Astrocyte (in vitro differentiated cells and primary cell): Measurements from ENCODE around the gene LACC1.

Experiments
- CTCF ChIP-seq: IDR thresholded peaks from 2 replicates; pipeline ENCODE4 v1.5.1; 2011; ENCODE audit warnings: low read depth, mild to moderate bottlenecking, inconsistent platforms, low read length, moderate library complexity; ENCODE audit not compliant: insufficient read depth
- EZH2 ChIP-seq: IDR thresholded peaks from 2 replicates; pipeline ENCODE4 v1.6.1; 2012; ENCODE audit warnings: mild to moderate bottlenecking, low read length, inconsistent platforms; ENCODE audit not compliant: insufficient read depth

GRCh38 chr13:43865892-43866291 is 13.8 kb upstream of the LACC1 start:
- no peak for TF ChIP-seq CTCF
- no peak for TF ChIP-seq EZH2
